ENCODE data around the gene LIN9. TPM values are rescaled to one million over a fixed set of nuclear protein-coding genes. Genes with fewer than 3 reads are reported as not detected.
"Not testable (repeated sequence)": the region's sequence is repeated elsewhere in the genome, so short reads cannot be mapped to it uniquely, and the experiment has no call there.

Gene LIN9
- total and polyA plus RNA-seq, 2 donors from 2014 or later = 0.73 to 2.7 TPM

DNA sequence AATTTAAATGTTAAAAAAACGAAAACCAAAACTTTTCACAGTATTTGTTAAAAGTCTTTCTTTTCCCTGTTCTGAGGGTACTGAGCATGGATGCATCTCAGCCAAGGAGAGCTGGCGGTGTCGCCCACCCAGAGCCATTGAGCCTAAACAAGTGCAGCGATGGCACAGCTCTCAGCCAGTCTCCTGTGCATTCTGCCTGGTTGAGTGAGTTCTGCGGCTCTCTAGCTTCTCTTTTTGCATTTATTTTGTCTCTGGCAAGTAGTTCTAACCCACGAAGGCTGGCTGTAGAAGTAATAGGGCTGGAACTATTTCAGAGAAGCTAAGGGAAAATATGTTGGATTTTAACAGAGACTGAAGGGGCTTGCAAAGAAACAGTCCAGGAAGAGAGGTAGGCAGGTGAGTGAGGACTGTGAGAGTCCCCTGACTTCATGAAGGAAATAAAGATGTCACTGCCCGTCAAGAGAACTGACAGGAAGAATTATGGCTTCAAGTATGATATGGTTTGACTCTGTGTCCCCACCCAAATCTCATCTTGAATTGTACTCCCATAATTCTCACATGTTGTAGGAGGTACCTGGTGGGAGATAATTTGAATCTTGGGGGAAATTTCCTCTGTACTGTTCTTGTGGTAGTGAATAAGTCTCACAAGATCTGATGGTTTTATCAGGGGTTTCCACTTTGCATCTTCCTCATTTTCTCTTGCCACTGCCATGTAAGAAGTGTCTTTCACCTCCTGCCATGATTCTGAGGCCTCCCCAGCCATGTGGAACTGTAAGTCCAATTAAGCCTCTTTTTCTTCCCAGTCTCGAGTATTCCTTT is 35.7 kb upstream of the LIN9 start:
- intact Hi-C loops (cut with DNase I) = no loop called here
- no peak overlapping the region for H3K27ac ChIP-seq (ENCODE audit: low read depth in 2 of 2, low read length in 2 of 2)
- H3K9ac ChIP-seq (ENCODE audit: low read length in 3 of 3) = no peak overlapping the region
- no peaks in the 10 kb centered on the region for H3K36me3 ChIP-seq (ENCODE audit: control insufficient read depth in 2 of 3, insufficient read depth in 3 of 3, low read length in 3 of 3)
- H3K27me3 ChIP-seq (ENCODE audit: control insufficient read depth, insufficient read depth, low read length) = no peaks in the 10 kb centered on the region
- no peaks in the 10 kb centered on the region for H3K4me1 ChIP-seq (ENCODE audit: control insufficient read depth in 2 of 3, insufficient read depth in 2 of 3, low read depth in 1 of 3, low read length in 3 of 3)
- TF ChIP-seq, protein P1, sequence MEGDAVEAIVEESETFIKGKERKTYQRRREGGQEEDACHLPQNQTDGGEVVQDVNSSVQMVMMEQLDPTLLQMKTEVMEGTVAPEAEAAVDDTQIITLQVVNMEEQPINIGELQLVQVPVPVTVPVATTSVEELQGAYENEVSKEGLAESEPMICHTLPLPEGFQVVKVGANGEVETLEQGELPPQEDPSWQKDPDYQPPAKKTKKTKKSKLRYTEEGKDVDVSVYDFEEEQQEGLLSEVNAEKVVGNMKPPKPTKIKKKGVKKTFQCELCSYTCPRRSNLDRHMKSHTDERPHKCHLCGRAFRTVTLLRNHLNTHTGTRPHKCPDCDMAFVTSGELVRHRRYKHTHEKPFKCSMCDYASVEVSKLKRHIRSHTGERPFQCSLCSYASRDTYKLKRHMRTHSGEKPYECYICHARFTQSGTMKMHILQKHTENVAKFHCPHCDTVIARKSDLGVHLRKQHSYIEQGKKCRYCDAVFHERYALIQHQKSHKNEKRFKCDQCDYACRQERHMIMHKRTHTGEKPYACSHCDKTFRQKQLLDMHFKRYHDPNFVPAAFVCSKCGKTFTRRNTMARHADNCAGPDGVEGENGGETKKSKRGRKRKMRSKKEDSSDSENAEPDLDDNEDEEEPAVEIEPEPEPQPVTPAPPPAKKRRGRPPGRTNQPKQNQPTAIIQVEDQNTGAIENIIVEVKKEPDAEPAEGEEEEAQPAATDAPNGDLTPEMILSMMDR (IDR thresholded peaks at IDR 0.05; ENCODE audit: borderline replicate concordance, extremely low read depth, insufficient read depth) = no peak
- no peaks in the 10 kb centered on the region for H3K9me3 ChIP-seq (ENCODE audit: control insufficient read depth in 2 of 3, insufficient read depth in 1 of 3, low read length in 3 of 3)
- DNase-seq (peak in 1 of 5 donors; percentile 21), FAIRE-seq (no peak)
- no peak overlapping the region for H3K4me3 ChIP-seq (ENCODE audit: low read length in 3 of 3)

DNA sequence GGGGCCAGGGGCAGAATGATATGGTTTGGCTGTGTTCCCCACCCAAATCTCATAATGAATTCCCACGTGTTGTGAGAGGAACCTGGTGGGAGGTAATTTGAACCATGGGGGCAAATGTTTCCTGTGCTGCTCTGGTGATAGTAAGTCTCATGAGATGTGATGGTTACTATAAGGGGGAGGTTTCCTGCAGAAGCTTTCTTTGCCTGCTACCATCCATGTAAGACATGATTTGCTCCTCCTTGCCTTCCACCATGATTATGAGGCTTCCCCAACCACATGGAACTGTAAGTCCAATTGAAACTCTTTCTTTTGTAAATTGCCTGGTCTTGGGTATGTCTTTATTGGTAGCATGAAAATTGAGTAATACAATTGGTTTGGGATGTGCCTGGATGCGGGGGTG is 33.7 kb upstream of the LIN9 start:
- no peaks in the 10 kb centered on the region for H3K36me3 ChIP-seq (ENCODE audit: control insufficient read depth in 2 of 3, insufficient read depth in 3 of 3, low read length in 3 of 3)
- TF ChIP-seq, protein P1 (IDR thresholded peaks at IDR 0.05; ENCODE audit: borderline replicate concordance, extremely low read depth, insufficient read depth) = no peak
- no peak for DNase-seq
- no peaks in the 10 kb centered on the region for H3K9me3 ChIP-seq (ENCODE audit: control insufficient read depth in 2 of 3, insufficient read depth in 1 of 3, low read length in 3 of 3)
- no peak overlapping the region for H3K27ac ChIP-seq (ENCODE audit: low read depth in 2 of 2, low read length in 2 of 2)
- no peak for FAIRE-seq
- no peak overlapping the region for H3K4me3 ChIP-seq (ENCODE audit: low read length in 3 of 3)
- no peaks in the 10 kb centered on the region for H3K4me1 ChIP-seq (ENCODE audit: control insufficient read depth in 2 of 3, insufficient read depth in 2 of 3, low read depth in 1 of 3, low read length in 3 of 3)
- H3K27me3 ChIP-seq (ENCODE audit: control insufficient read depth, insufficient read depth, low read length) = no peaks in the 10 kb centered on the region
- intact Hi-C loops (cut with DNase I) = no loop called here
- H3K9ac ChIP-seq (ENCODE audit: low read length in 3 of 3) = no peak overlapping the region

DNA sequence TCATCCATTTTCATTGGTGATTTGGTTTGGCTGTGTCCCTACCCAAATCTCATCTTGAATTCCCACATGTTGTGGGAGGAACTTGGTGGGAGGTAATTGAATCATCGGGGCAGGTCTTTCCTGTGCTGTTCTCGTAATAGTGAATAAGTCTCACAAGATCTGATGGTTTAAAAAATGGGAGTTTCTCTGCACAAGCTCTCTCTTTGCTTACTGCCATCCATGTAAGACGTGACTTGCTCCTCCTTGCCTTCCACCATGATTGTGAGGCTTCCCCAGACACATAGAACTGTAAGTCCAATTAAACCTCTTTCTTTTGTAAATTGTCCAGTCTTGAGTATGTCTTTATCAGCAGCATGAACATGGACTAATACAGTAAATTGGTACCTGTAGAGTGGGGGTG is 31.1 kb upstream of the LIN9 start:
- H3K4me3 ChIP-seq (ENCODE audit: low read length in 3 of 3); intact Hi-C loops (cut with DNase I); H3K9me3 ChIP-seq (ENCODE audit: control insufficient read depth in 2 of 3, insufficient read depth in 1 of 3, low read length in 3 of 3); H3K9ac ChIP-seq (ENCODE audit: low read length in 3 of 3); H3K27me3 ChIP-seq (ENCODE audit: control insufficient read depth, insufficient read depth, low read length); H3K27ac ChIP-seq (ENCODE audit: low read depth in 2 of 2, low read length in 2 of 2); DNase-seq; FAIRE-seq; H3K4me1 ChIP-seq (ENCODE audit: control insufficient read depth in 2 of 3, insufficient read depth in 2 of 3, low read depth in 1 of 3, low read length in 3 of 3); H3K36me3 ChIP-seq (ENCODE audit: control insufficient read depth in 2 of 3, insufficient read depth in 3 of 3, low read length in 3 of 3): not testable (repeated sequence)

DNA sequence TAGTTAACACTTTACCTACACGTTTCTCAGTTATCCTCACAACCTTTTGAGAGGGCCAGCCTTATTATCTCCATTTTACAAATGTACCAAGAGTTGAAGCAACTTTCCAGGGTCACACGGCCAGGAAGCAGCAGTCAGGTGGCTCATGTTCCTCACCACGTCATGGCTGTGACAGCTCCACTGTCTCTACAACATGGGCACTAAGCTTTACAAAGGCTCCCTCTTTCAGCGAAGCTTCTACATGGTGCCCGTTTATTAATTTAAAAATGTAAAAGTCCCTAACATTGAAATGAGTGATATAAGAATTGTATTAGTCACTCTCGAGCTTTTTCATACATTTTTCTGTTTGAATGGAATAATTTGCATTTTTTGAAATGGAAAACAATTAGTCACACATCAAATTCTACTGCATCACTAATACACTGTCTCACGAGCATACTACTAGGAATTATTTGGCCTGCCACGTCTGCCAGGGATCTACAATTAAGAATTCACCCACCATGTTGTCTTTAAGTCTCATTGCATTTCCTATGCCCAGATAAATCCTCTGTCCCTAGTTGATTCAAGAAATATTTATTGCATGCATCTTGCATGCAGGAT is 28.4 kb upstream of the LIN9 start:
- FAIRE-seq = no peak

More for the DNA sequence above, 28.4 kb upstream of the LIN9 start:
- DNase-seq = no peak
- no peaks in the 10 kb centered on the region for H3K9me3 ChIP-seq (ENCODE audit: control insufficient read depth in 2 of 3, insufficient read depth in 1 of 3, low read length in 3 of 3)
- intact Hi-C loops (cut with DNase I) = no loop called here
- H3K36me3 ChIP-seq (ENCODE audit: control insufficient read depth in 2 of 3, insufficient read depth in 3 of 3, low read length in 3 of 3) = no peaks in the 10 kb centered on the region
- H3K4me1 ChIP-seq (ENCODE audit: control insufficient read depth in 2 of 3, insufficient read depth in 2 of 3, low read depth in 1 of 3, low read length in 3 of 3) = no peaks in the 10 kb centered on the region
- H3K9ac ChIP-seq (ENCODE audit: low read length in 3 of 3) = no peak overlapping the region
- H3K27ac ChIP-seq (ENCODE audit: low read depth in 2 of 2, low read length in 2 of 2) = no peak overlapping the region
- H3K4me3 ChIP-seq (ENCODE audit: low read length in 3 of 3) = no peak overlapping the region
- H3K27me3 ChIP-seq (ENCODE audit: control insufficient read depth, insufficient read depth, low read length) = no peaks in the 10 kb centered on the region
- TF ChIP-seq, protein P1 (IDR thresholded peaks at IDR 0.05; ENCODE audit: borderline replicate concordance, extremely low read depth, insufficient read depth) = no peak
